ENCODE results near the gene PRR19.

GRCh38 chr19:42279902-42280814 is 21.8 kb upstream of the PRR19 start:
- TF ChIP-seq POLR2AphosphoS5 (IDR thresholded peaks at IDR 0.05; ENCODE audit: low read depth) (peak; percentile 22; the same call in 1 of the 2 replicates), CTCF (IDR thresholded peaks at IDR 0.05; ENCODE audit: insufficient read depth, low read length) (peak; percentile 74), REST (IDR thresholded peaks at IDR 0.05; ENCODE audit: insufficient replicate concordance, low read depth) (no peak)

All from HL-60 (cell line).